ENCODE data around the gene APMAP.

DNA sequence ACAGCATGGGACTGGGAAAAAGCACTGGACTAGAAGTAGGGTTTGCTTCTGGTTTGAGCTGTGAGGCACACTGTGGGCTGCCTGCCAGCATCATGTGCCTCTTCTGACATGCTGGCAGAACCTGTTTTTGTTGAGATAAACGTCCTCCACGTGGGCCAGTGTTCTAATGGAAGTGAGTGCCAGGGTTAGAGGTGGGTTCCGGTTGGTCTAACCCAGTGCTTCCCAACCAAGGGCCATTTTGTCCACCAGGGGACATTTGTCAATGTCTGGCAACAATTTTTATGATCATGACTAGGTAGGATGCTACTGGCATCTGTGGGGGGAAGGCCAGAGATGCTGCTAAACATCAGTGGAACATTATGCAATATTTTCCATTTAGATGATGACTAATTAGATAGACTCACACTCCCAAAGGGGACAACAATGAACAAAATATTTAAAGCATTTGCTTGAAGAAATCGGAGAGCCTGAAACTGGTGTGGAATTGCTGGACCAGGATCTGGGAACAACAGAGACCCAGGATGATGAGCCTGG, 7.8 kb upstream of the APMAP start:
- peak; percentile 93 for TF ChIP-seq CEBPB (IDR thresholded peaks at IDR 0.05)
- TF ChIP-seq EP300 (IDR thresholded peaks at IDR 0.05; ENCODE audit: borderline replicate concordance), result peak; percentile 81
- TF ChIP-seq FOXM1 (IDR thresholded peaks at IDR 0.05; ENCODE audit: borderline replicate concordance, low read depth), result no peak; the same call in 1 of the 2 replicates
- TF ChIP-seq EGR1 (IDR thresholded peaks at IDR 0.05), result no peak
- peak; percentile 69 for TF ChIP-seq YY1 (IDR thresholded peaks at IDR 0.05; ENCODE audit: low read depth)
- TF ChIP-seq, protein P1, sequence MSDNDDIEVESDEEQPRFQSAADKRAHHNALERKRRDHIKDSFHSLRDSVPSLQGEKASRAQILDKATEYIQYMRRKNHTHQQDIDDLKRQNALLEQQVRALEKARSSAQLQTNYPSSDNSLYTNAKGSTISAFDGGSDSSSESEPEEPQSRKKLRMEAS (IDR thresholded peaks at IDR 0.05), result peak; percentile 94
- TF ChIP-seq, protein P2, sequence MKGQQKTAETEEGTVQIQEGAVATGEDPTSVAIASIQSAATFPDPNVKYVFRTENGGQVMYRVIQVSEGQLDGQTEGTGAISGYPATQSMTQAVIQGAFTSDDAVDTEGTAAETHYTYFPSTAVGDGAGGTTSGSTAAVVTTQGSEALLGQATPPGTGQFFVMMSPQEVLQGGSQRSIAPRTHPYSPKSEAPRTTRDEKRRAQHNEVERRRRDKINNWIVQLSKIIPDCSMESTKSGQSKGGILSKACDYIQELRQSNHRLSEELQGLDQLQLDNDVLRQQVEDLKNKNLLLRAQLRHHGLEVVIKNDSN (IDR thresholded peaks at IDR 0.05), result peak; percentile 85
- TF ChIP-seq TAF1 (IDR thresholded peaks at IDR 0.05; ENCODE audit: low read depth), result no peak
- no peak for TF ChIP-seq ZBTB7A (IDR thresholded peaks at IDR 0.05; ENCODE audit: low read depth)
- TF ChIP-seq, protein P3, sequence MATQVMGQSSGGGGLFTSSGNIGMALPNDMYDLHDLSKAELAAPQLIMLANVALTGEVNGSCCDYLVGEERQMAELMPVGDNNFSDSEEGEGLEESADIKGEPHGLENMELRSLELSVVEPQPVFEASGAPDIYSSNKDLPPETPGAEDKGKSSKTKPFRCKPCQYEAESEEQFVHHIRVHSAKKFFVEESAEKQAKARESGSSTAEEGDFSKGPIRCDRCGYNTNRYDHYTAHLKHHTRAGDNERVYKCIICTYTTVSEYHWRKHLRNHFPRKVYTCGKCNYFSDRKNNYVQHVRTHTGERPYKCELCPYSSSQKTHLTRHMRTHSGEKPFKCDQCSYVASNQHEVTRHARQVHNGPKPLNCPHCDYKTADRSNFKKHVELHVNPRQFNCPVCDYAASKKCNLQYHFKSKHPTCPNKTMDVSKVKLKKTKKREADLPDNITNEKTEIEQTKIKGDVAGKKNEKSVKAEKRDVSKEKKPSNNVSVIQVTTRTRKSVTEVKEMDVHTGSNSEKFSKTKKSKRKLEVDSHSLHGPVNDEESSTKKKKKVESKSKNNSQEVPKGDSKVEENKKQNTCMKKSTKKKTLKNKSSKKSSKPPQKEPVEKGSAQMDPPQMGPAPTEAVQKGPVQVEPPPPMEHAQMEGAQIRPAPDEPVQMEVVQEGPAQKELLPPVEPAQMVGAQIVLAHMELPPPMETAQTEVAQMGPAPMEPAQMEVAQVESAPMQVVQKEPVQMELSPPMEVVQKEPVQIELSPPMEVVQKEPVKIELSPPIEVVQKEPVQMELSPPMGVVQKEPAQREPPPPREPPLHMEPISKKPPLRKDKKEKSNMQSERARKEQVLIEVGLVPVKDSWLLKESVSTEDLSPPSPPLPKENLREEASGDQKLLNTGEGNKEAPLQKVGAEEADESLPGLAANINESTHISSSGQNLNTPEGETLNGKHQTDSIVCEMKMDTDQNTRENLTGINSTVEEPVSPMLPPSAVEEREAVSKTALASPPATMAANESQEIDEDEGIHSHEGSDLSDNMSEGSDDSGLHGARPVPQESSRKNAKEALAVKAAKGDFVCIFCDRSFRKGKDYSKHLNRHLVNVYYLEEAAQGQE (IDR thresholded peaks at IDR 0.05; ENCODE audit: low read depth), result no peak
- TF ChIP-seq NFIC (IDR thresholded peaks at IDR 0.05), result peak; percentile 92
- TF ChIP-seq RAD21 (IDR thresholded peaks at IDR 0.05; ENCODE audit: low read depth), result no peak; the same call in 1 of the 2 replicates

Data from Ishikawa (cell line).